Measurements from ENCODE around the gene SARNP.

SARNP gene

GRCh38 chr12:55711786-55712553, 105.6 kb downstream of the SARNP start:
- H3K4me3 ChIP-seq (ENCODE audit: low read depth, low read length): no peak overlapping the region

- peak overlapping the region; percentile 71 for H3K4me3 ChIP-seq (ENCODE audit: low read depth, low read length)
Observed at GRCh38 chr12:55708695-55709233, 108.8 kb downstream of the SARNP start.

GRCh38 chr12:55707841-55708694, 109.5 kb downstream of the SARNP start, which contains the start of gene ITGA7:
TSS of gene ITGA7 (minus strand) at chr12:55707904. CDS start at chr12:55707682, 222 bp downstream.
- H3K4me3 ChIP-seq (ENCODE audit: low read depth, low read length): peak within 1 kb of the TSS; percentile 90

Measured in iPS-11a (cell line).